A549 (cell line): ENCODE measurements around the gene GHITM. TPM values are rescaled to one million over a fixed set of nuclear protein-coding genes. Genes with fewer than 3 reads are reported as not detected.

Experiments
- ATAC-seq, 2 experiments: fragments of 200-7000 bp in 1 of 2; fragments of >200 bp in 1 of 2; cut with Nextera tagmentation in 1 of 2; cut with Tn5 transposase in 1 of 2; 3 replicates each; pipeline versions ENCODE4 v1.8.0 to v1.9.1; 2018 to 2020; ENCODE audit warnings: mild to moderate bottlenecking in 1 of 2, moderate library complexity in 1 of 2
- CTCF ChIA-PET: fragments of 300-600 bp; sonication (Branson Sonifier 250); formaldehyde crosslinking; extraction: SDS; loops from one replicate; lab custom pipeline; 2021; ENCODE audit warnings: antibody characterized with exemption, inconsistent platforms; lab: Yijun Ruan, JAX
- POLR2A ChIA-PET: fragments of 350-600 bp; formaldehyde crosslinking; extraction: SDS; loops from one replicate; lab custom pipeline; 2021; ENCODE audit warnings: antibody characterized with exemption, inconsistent platforms; lab: Yijun Ruan, JAX
- DNase-seq, 2 experiments: peaks; one replicate each; pipeline versions ENCODE4 v3.0.0 to v3.0.0-alpha.2; 2011 to 2016; ENCODE audit warnings: low read depth in 1 of 2, low spot score in 1 of 2
- FAIRE-seq: peaks from 2 replicates; lab custom pipeline; 2011; peaks lifted over from hg19 to GRCh38; lab: Jason Lieb, UNC
- H3K27ac ChIP-seq, 2 experiments: fragments of >200 bp; sonication (Bioruptor Twin); formaldehyde crosslinking; 3 replicates each; pipeline ENCODE4 v1.5.1; 2016 to 2017
- H3K4me1 ChIP-seq: fragments of >200 bp; sonication (Bioruptor Twin); formaldehyde crosslinking; 3 replicates; pipeline ENCODE4 v1.6.1; 2016
- H3K4me2 ChIP-seq: fragments of >200 bp; sonication (Bioruptor Twin); formaldehyde crosslinking; 3 replicates; pipeline ENCODE4 v1.6.1; 2016
- H3K4me3 ChIP-seq: fragments of >200 bp; sonication (Bioruptor Twin); formaldehyde crosslinking; 3 replicates; pipeline ENCODE4 v1.5.1; 2016
- H3K9me3 ChIP-seq: fragments of >200 bp; sonication (Bioruptor Twin); formaldehyde crosslinking; 3 replicates; pipeline ENCODE4 v1.6.1; 2016
- BCL3 ChIP-seq: fragments of >200 bp; sonication (Bioruptor Twin); formaldehyde crosslinking; IDR thresholded peaks from 3 replicates; pipeline ENCODE4 v1.6.1; 2016
- BHLHE40 ChIP-seq: IDR thresholded peaks from 2 replicates; pipeline ENCODE4 v1.6.1; 2012; ENCODE audit warnings: low read depth, low read length, inconsistent platforms
- CHD2 ChIP-seq: fragments of 150-350 bp; IDR thresholded peaks from 2 replicates; pipeline ENCODE4 v1.6.1; 2014; ENCODE audit warnings: low read length; ENCODE audit not compliant: partially characterized antibody
- EHMT2 ChIP-seq: fragments of 200-600 bp; sonication (generic); IDR thresholded peaks from 2 replicates; pipeline ENCODE4 v1.6.1; 2016; ENCODE audit warnings: antibody characterized with exemption, low read depth, mild to moderate bottlenecking, moderate library complexity
- HES2 ChIP-seq: fragments of >200 bp; sonication (Bioruptor Twin); formaldehyde crosslinking; IDR thresholded peaks from 2 replicates; pipeline ENCODE4 v1.6.1; 2016
- HEYL ChIP-seq: fragments of 250-450 bp; sonication (Bioruptor Pico); IDR thresholded peaks from 2 replicates; pipeline ENCODE4 v1.8.0; 2021; ENCODE audit warnings: mild to moderate bottlenecking, moderate library complexity
- HOXB13 ChIP-seq: fragments of 250-450 bp; sonication (Bioruptor Pico); IDR thresholded peaks from 2 replicates; pipeline ENCODE4 v1.5.0; 2020; ENCODE audit warnings: low read depth, mild to moderate bottlenecking, moderate library complexity
- JUNB ChIP-seq: fragments of >200 bp; sonication (Bioruptor Twin); formaldehyde crosslinking; IDR thresholded peaks from 2 replicates; pipeline ENCODE4 v1.6.1; 2016
- MAFK ChIP-seq: fragments of 450-650 bp; IDR thresholded peaks from 2 replicates; pipeline ENCODE4 v1.6.1; 2014; ENCODE audit not compliant: partially characterized antibody
- MAZ ChIP-seq: fragments of 150-350 bp; IDR thresholded peaks from 2 replicates; pipeline ENCODE4 v1.6.1; 2014; ENCODE audit warnings: antibody characterized with exemption, low read depth, low read length, borderline replicate concordance
- PHF8 ChIP-seq: fragments of 200-600 bp; sonication (generic); IDR thresholded peaks from 2 replicates; pipeline ENCODE4 v1.6.1; 2016; ENCODE audit warnings: low read depth, mild to moderate bottlenecking, antibody characterized with exemption, moderate library complexity, borderline replicate concordance
- POLR2A ChIP-seq: IDR thresholded peaks from 2 replicates; pipeline ENCODE4 v1.6.1; 2012; ENCODE audit warnings: mild to moderate bottlenecking, low read length
- RAD21 ChIP-seq, 2 experiments: fragments of >200 bp in 1 of 2; sonication (Bioruptor Twin) in 1 of 2; formaldehyde crosslinking in 1 of 2; IDR thresholded peaks in 1 of 2; conservative IDR thresholded peaks in 1 of 2; 2 replicates in 1 of 2; 3 replicates in 1 of 2; pipeline ENCODE4 v1.6.1; 2012 to 2018; ENCODE audit warnings: inconsistent platforms in 1 of 2
- RARB ChIP-seq: fragments of 250-450 bp; sonication (Bioruptor Pico); IDR thresholded peaks from 2 replicates; pipeline ENCODE4 v1.8.0; 2021; ENCODE audit warnings: mild to moderate bottlenecking, moderate library complexity
- RCOR1 ChIP-seq: fragments of 150-350 bp; IDR thresholded peaks from 2 replicates; pipeline ENCODE4 v1.6.1; 2014; ENCODE audit warnings: antibody characterized with exemption, low read length, low read depth
- REST ChIP-seq: fragments of 200-600 bp; sonication (generic); IDR thresholded peaks from 2 replicates; pipeline ENCODE4 v1.6.1; 2016; ENCODE audit warnings: antibody characterized with exemption, mild to moderate bottlenecking, moderate library complexity
- RFX5 ChIP-seq: fragments of 450-650 bp; IDR thresholded peaks from 2 replicates; pipeline ENCODE4 v1.7.1; 2014; ENCODE audit warnings: antibody characterized with exemption, mild to moderate bottlenecking, moderate library complexity
- USF2 ChIP-seq: fragments of 450-650 bp; IDR thresholded peaks from 2 replicates; pipeline ENCODE4 v1.6.1; 2014; ENCODE audit warnings: antibody characterized with exemption
- WGBS: methylation state at CpG from one replicate; pipeline ENCODE4 v1.1.6; 2017; ENCODE audit errors: missing lambda C conversion rate; 5-methylcytosine and 5-hydroxymethylcytosine counted together
- polyA plus RNA-seq, 4 experiments: library from polyadenylated mRNA; depleted of rRNA in 3 of 4; stranded (reverse); fragments of >200 nt; fragmentation: RNase III in 1 of 4; extraction: RNeasy Plus Mini Kit Qiagen cat#74134 plus additional on column Dnase treatment in 1 of 4; gene quantifications; 2 replicates in 3 of 4; 3 replicates in 1 of 4; pipeline ENCODE4 v1.2.3, GENCODE V29; 2011 to 2017

GHITM gene
- polyA plus RNA-seq, 2 of the 4 experiments (the other 2 are of a cell fraction) = 220 to 360 TPM

GRCh38 chr10:84117686-84118394 lies 21.5 kb upstream of the GHITM start:
- POLR2A ChIA-PET = no interaction called here
- whole genome bisulfite sequencing = 45% methylated on average over 2 of the region's 2 CpGs
- no peak for FAIRE-seq

GRCh38 chr10:84118395-84119006 lies 20.8 kb upstream of the GHITM start:
- WGBS = 38% methylated on average over 12 of the region's 12 CpGs
- peak in 1 of 2 experiments; percentile 65 for DNase-seq
- no peak for FAIRE-seq
- CTCF ChIA-PET = no interaction called here
- TF ChIP-seq RFX5 = peak; percentile 92
- TF ChIP-seq USF2 = peak; percentile 15; the same call in 1 of the 2 replicates
- no peak for TF ChIP-seq MAZ
- Histone ChIP-seq H3K4me2 (peak overlapping the region; percentile 0; the same call in 1 of the 3 replicates), H3K9me3 (no peaks in the 10 kb centered on the region), H3K27ac (no peak overlapping the region), H3K4me1 (no peaks in the 10 kb centered on the region), H3K4me3 (no peak overlapping the region)
- no peak for ATAC-seq
- POLR2A ChIA-PET = no interaction called here

More at GRCh38 chr10:84117686-84118394, 21.5 kb upstream of the GHITM start:
- DNase-seq (no peak), ATAC-seq (no peak)
- no peaks in the 10 kb centered on the region for H3K4me1 ChIP-seq
- CTCF ChIA-PET = no interaction called here
- H3K27ac ChIP-seq = no peak overlapping the region
- H3K4me2 ChIP-seq = no peak overlapping the region
- H3K9me3 ChIP-seq = no peaks in the 10 kb centered on the region
- no peak for TF ChIP-seq POLR2A
- TF ChIP-seq BCL3 = no peak
- TF ChIP-seq MAFK = peak; percentile 4
- no peak for TF ChIP-seq HEYL (CRISPR knock-in tag)
- H3K4me3 ChIP-seq = no peak overlapping the region

GRCh38 chr10:84123362-84123761 lies 15.9 kb upstream of the GHITM start:
- FAIRE-seq = no peak
- no peak overlapping the region for H3K27ac ChIP-seq
- no peak for ATAC-seq
- no peak for DNase-seq
- POLR2A ChIA-PET = no interaction called here
- no peak for TF ChIP-seq RCOR1
- no peak for TF ChIP-seq RAD21 (conservative IDR thresholded peaks at IDR 0.05 in 1 of 2, IDR thresholded peaks at IDR 0.05 in 1 of 2)
- no peak for TF ChIP-seq JUNB
- TF ChIP-seq HES2 = no peak
- TF ChIP-seq REST = no peak
- TF ChIP-seq CHD2 = no peak
- TF ChIP-seq HEYL (CRISPR knock-in tag) = no peak
- no peak for TF ChIP-seq EHMT2
- TF ChIP-seq PHF8 = no peak
- TF ChIP-seq HOXB13 (CRISPR knock-in tag) = no peak
- TF ChIP-seq RARB (CRISPR knock-in tag) = no peak
- no peak for TF ChIP-seq BHLHE40
- no peak for TF ChIP-seq MAFK
- TF ChIP-seq RFX5 = no peak
- TF ChIP-seq, all 56 proteins: peak for 0
- no peaks in the 10 kb centered on the region for H3K9me3 ChIP-seq
- H3K4me3 ChIP-seq = no peak overlapping the region
- no peak overlapping the region for H3K4me2 ChIP-seq
- 48% methylated on average over 1 of the region's 1 CpG for WGBS
- H3K4me1 ChIP-seq = no peaks in the 10 kb centered on the region
- CTCF ChIA-PET = interaction anchor here (0.7 to 1.2 kb wide), 2 partner anchors 25 to 143 kb away, joined by 3 read pairs; no protein-coding TSS in a partner anchor
